ENCODE results near the gene LRFN3.
"Not testable (repeated sequence)": the region's sequence is repeated elsewhere in the genome, so short reads cannot be mapped to it uniquely, and the experiment has no call there.

Gene LRFN3

GRCh38 chr19:35977446-35978222, 41.5 kb downstream of the LRFN3 start:
- no peak for DNase-seq (ENCODE audit: low read depth)

GRCh38 chr19:35978271-35978670, 42.1 kb downstream of the LRFN3 start:
- no peak for DNase-seq (ENCODE audit: low read depth)

GRCh38 chr19:35978832-35979365, 42.7 kb downstream of the LRFN3 start:
- DNase-seq (ENCODE audit: low read depth): no peak

GRCh38 chr19:35980997-35981396, 44.8 kb downstream of the LRFN3 start:
- not testable (repeated sequence) for DNase-seq (ENCODE audit: low read depth)

GRCh38 chr19:35983177-35983576, 47.0 kb downstream of the LRFN3 start:
- no peak for DNase-seq (ENCODE audit: low read depth)

- no peak for DNase-seq (ENCODE audit: low read depth)
Measured at GRCh38 chr19:35986111-35986510, 49.9 kb downstream of the LRFN3 start.

- no peak for DNase-seq (ENCODE audit: low read depth)
Measured at GRCh38 chr19:35986664-35987570, 50.7 kb downstream of the LRFN3 start.

GRCh38 chr19:35987571-35987896, 51.4 kb downstream of the LRFN3 start:
- DNase-seq (ENCODE audit: low read depth): no peak

- no peak for DNase-seq (ENCODE audit: low read depth)
Measured at GRCh38 chr19:35988824-35989223, 52.6 kb downstream of the LRFN3 start.

- DNase-seq (ENCODE audit: low read depth): no peak
Measured at GRCh38 chr19:35990156-35990555, 54.0 kb downstream of the LRFN3 start.

- no peak for DNase-seq (ENCODE audit: low read depth)
Measured at GRCh38 chr19:35990771-35991730, 54.9 kb downstream of the LRFN3 start.

- DNase-seq (ENCODE audit: low read depth): no peak
Measured at GRCh38 chr19:35991731-35992450, 55.7 kb downstream of the LRFN3 start.

- no peak for DNase-seq (ENCODE audit: low read depth)
Measured at GRCh38 chr19:35992907-35993765, 57.0 kb downstream of the LRFN3 start.

GRCh38 chr19:35993923-35994598, 57.9 kb downstream of the LRFN3 start:
- no peak for DNase-seq (ENCODE audit: low read depth)

Measured in CMK (cell line).